ENCODE measurements around the gene TXNDC2.

Gene TXNDC2

GRCh38 chr18:9930299-9930884 lies 44.6 kb downstream of the TXNDC2 start:
- TF ChIP-seq, protein P1, sequence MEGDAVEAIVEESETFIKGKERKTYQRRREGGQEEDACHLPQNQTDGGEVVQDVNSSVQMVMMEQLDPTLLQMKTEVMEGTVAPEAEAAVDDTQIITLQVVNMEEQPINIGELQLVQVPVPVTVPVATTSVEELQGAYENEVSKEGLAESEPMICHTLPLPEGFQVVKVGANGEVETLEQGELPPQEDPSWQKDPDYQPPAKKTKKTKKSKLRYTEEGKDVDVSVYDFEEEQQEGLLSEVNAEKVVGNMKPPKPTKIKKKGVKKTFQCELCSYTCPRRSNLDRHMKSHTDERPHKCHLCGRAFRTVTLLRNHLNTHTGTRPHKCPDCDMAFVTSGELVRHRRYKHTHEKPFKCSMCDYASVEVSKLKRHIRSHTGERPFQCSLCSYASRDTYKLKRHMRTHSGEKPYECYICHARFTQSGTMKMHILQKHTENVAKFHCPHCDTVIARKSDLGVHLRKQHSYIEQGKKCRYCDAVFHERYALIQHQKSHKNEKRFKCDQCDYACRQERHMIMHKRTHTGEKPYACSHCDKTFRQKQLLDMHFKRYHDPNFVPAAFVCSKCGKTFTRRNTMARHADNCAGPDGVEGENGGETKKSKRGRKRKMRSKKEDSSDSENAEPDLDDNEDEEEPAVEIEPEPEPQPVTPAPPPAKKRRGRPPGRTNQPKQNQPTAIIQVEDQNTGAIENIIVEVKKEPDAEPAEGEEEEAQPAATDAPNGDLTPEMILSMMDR (conservative IDR thresholded peaks at IDR 0.05): no peak
- TF ChIP-seq ZFX (IDR thresholded peaks at IDR 0.05): no peak
- H3K27ac ChIP-seq: no peak overlapping the region

- H3K27ac ChIP-seq: no peak overlapping the region
- no peak for TF ChIP-seq ZFX (IDR thresholded peaks at IDR 0.05)
- TF ChIP-seq, protein P1 (conservative IDR thresholded peaks at IDR 0.05): no peak
These were observed 45.4 kb downstream of the TXNDC2 start for GRCh38 chr18:9931146-9931545.

DNA sequence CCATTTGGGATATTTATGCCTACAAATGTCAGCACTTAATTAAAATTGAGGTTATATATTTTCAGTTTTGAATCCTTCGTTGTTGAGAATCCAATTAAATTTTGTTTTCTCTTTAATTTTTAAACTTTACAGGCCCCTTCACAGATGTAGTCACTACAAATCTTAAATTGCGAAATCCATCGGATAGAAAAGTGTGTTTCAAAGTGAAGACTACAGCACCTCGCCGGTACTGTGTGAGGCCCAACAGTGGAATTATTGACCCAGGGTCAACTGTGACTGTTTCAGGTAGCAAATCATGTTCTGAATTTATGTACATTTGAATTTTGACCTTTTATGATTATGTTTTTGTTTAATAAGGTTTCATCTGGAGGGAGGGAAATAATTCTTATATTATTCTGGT lies 45.9 kb downstream of the TXNDC2 start:
- H3K27ac ChIP-seq: no peak overlapping the region
- no peak for TF ChIP-seq ZFX (IDR thresholded peaks at IDR 0.05)
- TF ChIP-seq, protein P1 (conservative IDR thresholded peaks at IDR 0.05): no peak

DNA sequence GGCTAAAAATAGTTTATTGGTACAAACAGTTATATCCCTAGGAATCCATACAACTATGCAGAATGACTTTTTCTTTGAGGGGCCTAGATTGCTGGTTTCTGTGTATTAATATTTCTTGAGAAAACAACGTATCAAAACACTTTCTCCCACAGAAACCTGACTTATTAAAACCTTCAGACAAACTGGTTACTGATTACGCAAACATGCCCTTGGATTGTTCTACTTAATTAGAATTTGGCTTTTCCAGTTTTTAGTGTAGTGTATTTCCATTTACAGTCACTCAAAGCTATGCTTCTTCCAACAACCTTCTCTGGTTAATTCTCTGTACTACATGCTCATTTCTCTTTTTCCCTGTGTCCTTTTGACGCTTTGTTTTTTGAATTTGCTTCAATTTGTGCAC lies 48.1 kb downstream of the TXNDC2 start:
- TF ChIP-seq ZFX (IDR thresholded peaks at IDR 0.05): no peak
- TF ChIP-seq, protein P1 (conservative IDR thresholded peaks at IDR 0.05): no peak
- no peak overlapping the region for H3K27ac ChIP-seq

DNA sequence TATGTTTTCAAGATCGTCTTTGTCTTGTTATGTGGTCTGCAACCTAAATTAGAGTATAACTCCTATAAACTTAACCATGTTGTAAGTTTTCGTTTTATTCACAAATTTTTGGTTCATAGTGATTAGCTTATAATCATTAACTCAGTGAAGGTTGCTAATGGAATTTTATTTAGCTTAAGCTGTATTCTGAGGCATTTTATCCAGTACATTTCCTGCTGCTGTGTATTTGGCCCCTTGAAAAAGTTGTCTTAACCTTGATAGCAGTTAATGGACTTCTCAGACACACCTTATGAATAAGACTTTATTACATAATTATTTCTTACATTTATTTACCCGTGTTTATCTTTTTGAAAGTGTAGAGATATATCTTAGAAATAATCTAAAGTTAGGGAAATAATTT lies 48.5 kb downstream of the TXNDC2 start:
- no peak overlapping the region for H3K27ac ChIP-seq
- no peak for TF ChIP-seq ZFX (IDR thresholded peaks at IDR 0.05)
- TF ChIP-seq, protein P1 (conservative IDR thresholded peaks at IDR 0.05): no peak

Measured in C4-2B (cell line).